Thyroid gland (tissue), 4 donors: ENCODE data around the gene GRIA1.

Experiments used
- POLR2A ChIP-seq, 2 donors: fragments of 450-650 bp; IDR thresholded peaks; one replicate each; pipeline ENCODE4 v1.6.1; 2017; ENCODE audit warnings: antibody characterized with exemption in 2 of 2, mild to moderate bottlenecking in 2 of 2, moderate library complexity in 1 of 2
- TF ChIP-seq, protein P1 (sequence below), 6 experiments: fragments of 200-600 bp in 3 of 6; fragments of 450-650 bp in 3 of 6; sonication (generic) in 3 of 6; IDR thresholded peaks; one replicate each; pipeline ENCODE4 v1.5.1; 2016 to 2019; ENCODE audit warnings: antibody characterized with exemption in 6 of 6, mild to moderate bottlenecking in 2 of 6, inconsistent platforms in 1 of 6, moderate library complexity in 1 of 6

DNA sequence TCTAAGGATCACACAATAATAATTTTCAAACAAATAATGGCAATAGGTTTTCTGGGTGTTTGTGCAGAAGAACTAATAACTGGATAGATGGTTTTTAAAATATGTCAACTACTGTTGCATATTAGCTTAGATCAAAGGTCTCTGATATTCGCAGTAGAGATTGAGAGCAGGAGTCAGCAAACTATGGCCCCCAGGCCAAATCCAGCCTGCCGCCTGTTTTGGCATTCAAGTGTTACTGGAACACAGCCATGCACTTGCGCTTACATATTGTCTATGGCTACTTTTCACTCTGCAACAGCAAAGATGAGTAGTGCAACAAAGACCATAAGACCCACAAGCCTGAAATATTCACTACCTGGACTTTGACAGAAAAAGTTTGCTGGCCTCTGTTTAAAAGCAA is 260.8 kb downstream of the GRIA1 start:
- TF ChIP-seq, protein P1, sequence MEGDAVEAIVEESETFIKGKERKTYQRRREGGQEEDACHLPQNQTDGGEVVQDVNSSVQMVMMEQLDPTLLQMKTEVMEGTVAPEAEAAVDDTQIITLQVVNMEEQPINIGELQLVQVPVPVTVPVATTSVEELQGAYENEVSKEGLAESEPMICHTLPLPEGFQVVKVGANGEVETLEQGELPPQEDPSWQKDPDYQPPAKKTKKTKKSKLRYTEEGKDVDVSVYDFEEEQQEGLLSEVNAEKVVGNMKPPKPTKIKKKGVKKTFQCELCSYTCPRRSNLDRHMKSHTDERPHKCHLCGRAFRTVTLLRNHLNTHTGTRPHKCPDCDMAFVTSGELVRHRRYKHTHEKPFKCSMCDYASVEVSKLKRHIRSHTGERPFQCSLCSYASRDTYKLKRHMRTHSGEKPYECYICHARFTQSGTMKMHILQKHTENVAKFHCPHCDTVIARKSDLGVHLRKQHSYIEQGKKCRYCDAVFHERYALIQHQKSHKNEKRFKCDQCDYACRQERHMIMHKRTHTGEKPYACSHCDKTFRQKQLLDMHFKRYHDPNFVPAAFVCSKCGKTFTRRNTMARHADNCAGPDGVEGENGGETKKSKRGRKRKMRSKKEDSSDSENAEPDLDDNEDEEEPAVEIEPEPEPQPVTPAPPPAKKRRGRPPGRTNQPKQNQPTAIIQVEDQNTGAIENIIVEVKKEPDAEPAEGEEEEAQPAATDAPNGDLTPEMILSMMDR (IDR thresholded peaks at IDR 0.05): no peak
- TF ChIP-seq POLR2A (IDR thresholded peaks at IDR 0.05): no peak
